ENCODE results near the gene ZER1. TPM values are rescaled to one million over a fixed set of nuclear protein-coding genes. Genes with fewer than 3 reads are reported as not detected.
A peak's percentile ranks its signal among the peaks of the same experiment; 100 is the strongest.

ZER1 gene
- total RNA-seq, 4 donors from 2014 or later = 63.6 to 115 (median 105) TPM

DNA sequence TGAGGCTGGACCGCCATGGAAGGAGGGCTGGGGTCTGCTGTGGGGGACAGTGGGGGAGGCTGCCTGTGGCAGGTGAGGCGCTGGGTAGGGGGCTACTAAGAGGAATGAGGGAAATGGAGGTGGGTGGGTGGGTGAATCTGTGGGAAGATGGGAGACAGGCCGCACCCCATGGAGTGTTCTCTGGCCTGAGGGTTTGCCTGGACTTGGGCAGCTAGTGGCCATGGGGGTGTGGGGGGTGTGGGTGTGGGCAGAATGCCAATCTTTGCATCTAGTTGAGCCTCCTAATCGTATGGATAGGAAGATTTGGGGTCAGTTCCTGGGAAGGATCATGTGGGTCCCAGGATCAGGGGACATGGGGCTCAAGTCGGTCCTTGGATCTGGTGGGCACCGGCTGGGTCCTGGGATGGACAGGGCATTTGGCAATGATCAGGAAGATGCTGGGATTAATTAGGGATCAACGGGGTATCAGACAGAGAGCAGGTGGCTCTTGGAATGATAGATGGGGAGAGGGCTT, 48.3 kb downstream of the ZER1 start:
- DNase-seq (no peak), ATAC-seq (peak in 1 of 2 donors; percentile 7)
- Histone ChIP-seq H3K36me3 (no peaks in the 10 kb centered on the region), H3K27ac (peak overlapping the region; percentile 74 to 84 (median 80)), H3K4me1 (peaks cover 0 to 8% of the 10 kb centered on the region in 2 donors), H3K9me3 (no peaks in the 10 kb centered on the region), H3K27me3 (no peaks in the 10 kb centered on the region), H3K4me3 (peak overlapping the region; percentile 62 to 85 (median 76))
- TF ChIP-seq POLR2A (IDR thresholded peaks at IDR 0.05) = no peak
- TF ChIP-seq, protein P1, sequence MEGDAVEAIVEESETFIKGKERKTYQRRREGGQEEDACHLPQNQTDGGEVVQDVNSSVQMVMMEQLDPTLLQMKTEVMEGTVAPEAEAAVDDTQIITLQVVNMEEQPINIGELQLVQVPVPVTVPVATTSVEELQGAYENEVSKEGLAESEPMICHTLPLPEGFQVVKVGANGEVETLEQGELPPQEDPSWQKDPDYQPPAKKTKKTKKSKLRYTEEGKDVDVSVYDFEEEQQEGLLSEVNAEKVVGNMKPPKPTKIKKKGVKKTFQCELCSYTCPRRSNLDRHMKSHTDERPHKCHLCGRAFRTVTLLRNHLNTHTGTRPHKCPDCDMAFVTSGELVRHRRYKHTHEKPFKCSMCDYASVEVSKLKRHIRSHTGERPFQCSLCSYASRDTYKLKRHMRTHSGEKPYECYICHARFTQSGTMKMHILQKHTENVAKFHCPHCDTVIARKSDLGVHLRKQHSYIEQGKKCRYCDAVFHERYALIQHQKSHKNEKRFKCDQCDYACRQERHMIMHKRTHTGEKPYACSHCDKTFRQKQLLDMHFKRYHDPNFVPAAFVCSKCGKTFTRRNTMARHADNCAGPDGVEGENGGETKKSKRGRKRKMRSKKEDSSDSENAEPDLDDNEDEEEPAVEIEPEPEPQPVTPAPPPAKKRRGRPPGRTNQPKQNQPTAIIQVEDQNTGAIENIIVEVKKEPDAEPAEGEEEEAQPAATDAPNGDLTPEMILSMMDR (IDR thresholded peaks at IDR 0.05 in 4 of 5, conservative IDR thresholded peaks at IDR 0.05 in 1 of 5) = no peak
- intact Hi-C loops (cut with DNase I; ENCODE audit: low total_unique reads) = no loop called here
- in situ Hi-C loops (cut with MboI; ENCODE audit: low sequenced_read_pairs in 4 of 4) = no loop called here

DNA sequence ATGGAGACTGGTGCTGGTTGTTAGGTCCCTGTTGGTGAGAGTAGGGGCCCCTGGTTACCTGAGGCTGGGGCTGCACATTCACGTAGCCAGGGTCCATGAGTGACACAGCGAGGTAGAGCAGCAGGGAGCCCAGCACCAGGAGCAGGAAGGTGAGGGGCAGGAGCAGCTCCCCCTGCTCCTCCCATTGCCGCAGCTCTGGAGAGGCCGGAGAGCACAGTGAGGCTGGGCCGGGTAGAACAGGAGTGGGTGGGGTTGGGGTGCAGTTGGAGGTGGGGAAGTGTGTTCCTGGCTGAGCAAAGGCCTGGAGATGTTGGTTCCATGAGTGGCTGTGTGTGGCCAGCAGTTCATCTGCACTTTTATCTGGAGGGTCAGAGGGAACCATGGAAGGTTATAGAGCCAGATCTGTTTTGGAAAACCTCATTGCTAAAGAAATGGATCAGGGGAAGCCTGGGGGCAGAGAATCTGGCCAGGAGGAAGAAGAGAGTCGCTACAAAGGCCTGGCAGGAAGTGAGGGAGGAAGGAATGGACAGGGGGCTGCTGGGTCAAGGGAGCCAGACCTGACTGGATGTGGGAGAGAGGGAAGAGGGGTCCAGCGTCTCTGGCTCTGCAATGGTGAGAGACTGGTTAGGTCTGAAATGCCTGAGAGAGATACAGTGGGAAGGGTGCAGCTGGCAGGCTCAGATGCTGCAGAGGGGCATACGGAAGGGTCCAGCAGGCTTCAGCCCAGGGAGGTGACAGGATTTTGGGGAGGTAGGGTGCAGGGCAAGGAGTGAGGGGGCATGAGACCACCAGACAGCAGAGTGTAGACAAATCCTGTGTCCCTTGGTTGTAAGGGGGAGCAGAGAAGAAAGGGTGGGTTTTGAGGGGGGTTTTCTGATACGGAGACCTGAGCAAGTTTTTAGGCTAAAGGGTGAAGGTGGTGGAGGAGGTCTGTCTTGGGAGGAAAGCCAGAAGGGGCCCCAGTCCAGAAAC, 49.1 kb downstream of the ZER1 start:
- Histone ChIP-seq H3K4me3 (no peak overlapping the region), H3K9me3 (no peaks in the 10 kb centered on the region), H3K36me3 (no peaks in the 10 kb centered on the region), H3K27ac (peak overlapping the region; percentile 27 to 81 (median 76)), H3K27me3 (no peaks in the 10 kb centered on the region), H3K4me1 (peaks cover 0 to 8% of the 10 kb centered on the region in 2 donors)
- TF ChIP-seq, protein P1 (IDR thresholded peaks at IDR 0.05 in 4 of 5, conservative IDR thresholded peaks at IDR 0.05 in 1 of 5) = no peak
- no peak for TF ChIP-seq POLR2A (IDR thresholded peaks at IDR 0.05)
- no peak for DNase-seq
- in situ Hi-C loops (cut with MboI; ENCODE audit: low sequenced_read_pairs in 4 of 4) = no loop called here
- no peak for ATAC-seq
- intact Hi-C loops (cut with DNase I; ENCODE audit: low total_unique reads) = no loop called here

DNA sequence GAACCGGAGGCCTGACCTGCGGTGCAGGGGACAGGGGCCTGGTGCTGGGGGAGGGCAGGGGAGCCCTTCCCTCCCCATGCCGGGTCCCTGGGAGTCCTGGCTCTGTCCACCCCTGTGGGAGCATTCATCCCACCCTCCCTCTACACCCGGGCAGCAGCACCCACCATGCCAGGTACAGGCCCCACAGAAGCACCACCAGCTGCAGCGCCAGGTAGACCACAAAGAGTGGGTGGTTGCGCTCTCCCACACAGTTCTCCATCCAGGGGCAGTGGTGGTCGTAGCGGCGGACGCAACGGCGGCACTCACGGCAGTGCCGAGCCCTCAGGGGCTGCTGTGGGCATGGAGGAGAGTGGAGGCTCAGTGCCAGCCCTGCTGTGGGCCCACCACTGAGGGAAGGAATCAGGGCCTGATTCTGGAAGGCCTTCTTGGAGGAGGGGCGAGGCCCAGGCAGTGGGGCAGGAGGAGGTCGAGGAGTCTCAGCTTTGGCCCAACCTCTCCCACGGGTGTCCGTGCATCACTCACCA, 50.2 kb downstream of the ZER1 start:
- no peaks in the 10 kb centered on the region for H3K36me3 ChIP-seq
- intact Hi-C loops (cut with DNase I; ENCODE audit: low total_unique reads) (no loop called here), in situ Hi-C loops (cut with MboI; ENCODE audit: low sequenced_read_pairs in 4 of 4) (no loop called here)
- no peak overlapping the region for H3K4me3 ChIP-seq
- TF ChIP-seq, protein P1 (IDR thresholded peaks at IDR 0.05 in 4 of 5, conservative IDR thresholded peaks at IDR 0.05 in 1 of 5) = no peak
- TF ChIP-seq POLR2A (IDR thresholded peaks at IDR 0.05) = no peak
- no peaks in the 10 kb centered on the region for H3K9me3 ChIP-seq
- no peaks in the 10 kb centered on the region for H3K27me3 ChIP-seq
- no peak overlapping the region for H3K27ac ChIP-seq
- peaks cover 0 to 8% of the 10 kb centered on the region in 2 donors for H3K4me1 ChIP-seq
- no peak for DNase-seq
- no peak for ATAC-seq

- no peak for ATAC-seq
- H3K9me3 ChIP-seq = no peaks in the 10 kb centered on the region
- no peaks in the 10 kb centered on the region for H3K27me3 ChIP-seq
- TF ChIP-seq, protein P1 (IDR thresholded peaks at IDR 0.05 in 4 of 5, conservative IDR thresholded peaks at IDR 0.05 in 1 of 5) = no peak
- TF ChIP-seq POLR2A (IDR thresholded peaks at IDR 0.05) = no peak
- intact Hi-C loops (cut with DNase I; ENCODE audit: low total_unique reads) = no loop called here
- no peak overlapping the region for H3K27ac ChIP-seq
- peaks cover 0 to 8% of the 10 kb centered on the region in 2 donors for H3K4me1 ChIP-seq
- in situ Hi-C loops (cut with MboI; ENCODE audit: low sequenced_read_pairs in 4 of 4) = no loop called here
- H3K4me3 ChIP-seq = no peak overlapping the region
- H3K36me3 ChIP-seq = no peaks in the 10 kb centered on the region
- no peak for DNase-seq
Observed at GRCh38 chr9:128720841-128721486, 50.8 kb downstream of the ZER1 start.

Measured in gastrocnemius medialis (tissue), 4 donors.